PC-3 (cell line): ENCODE measurements around the gene HM13.

Experiments
- CTCF ChIP-seq: fragments of 300-600 bp; sonication (generic); conservative IDR thresholded peaks from 2 replicates; pipeline ENCODE4 v1.5.1; 2017; ENCODE audit warnings: antibody characterized with exemption, low read depth, mild to moderate bottlenecking, low read length
- EZH2phosphoT487 ChIP-seq: fragments of 300-600 bp; sonication (generic); IDR thresholded peaks from 2 replicates; pipeline ENCODE4 v1.6.1; 2018; ENCODE audit warnings: mild to moderate bottlenecking, antibody characterized with exemption, low read length, borderline replicate concordance

- TF ChIP-seq CTCF, result no peak
- no peak for TF ChIP-seq EZH2phosphoT487
These were observed 41.6 kb upstream of the HM13 start for GRCh38 chr20:31472395-31473330.
